Activated naive CD8-positive, alpha-beta T cell treated with anti-CD3 and anti-CD28 coated beads, Interleukin-2, amount 50 U/mL, for 24 hours (primary cell): ENCODE data around the gene FGF7.

Source experiments
- ATAC-seq: fragments of 150-1000 bp; cut with Tn5 transposase; one replicate; pipeline ENCODE4 v1.10.0; 2021
- DNase-seq: peaks from one replicate; pipeline ENCODE4 v3.0.0; 2021
- H3K27ac Mint-ChIP-seq: one replicate; pipeline ENCODE4 v1.8.0; 2021; ENCODE audit warnings: mild to moderate bottlenecking, mixed read lengths
- H3K27me3 Mint-ChIP-seq: one replicate; pipeline ENCODE4 v1.8.0; 2021; ENCODE audit warnings: mixed read lengths
- H3K36me3 Mint-ChIP-seq: one replicate; pipeline ENCODE4 v1.8.0; 2021; ENCODE audit warnings: low read depth, mixed read lengths
- H3K4me1 Mint-ChIP-seq: one replicate; pipeline ENCODE4 v1.8.0; 2021; ENCODE audit warnings: mixed read lengths
- H3K4me3 Mint-ChIP-seq: one replicate; pipeline ENCODE4 v1.8.0; 2021; ENCODE audit warnings: mild to moderate bottlenecking, moderate library complexity, mixed read lengths
- H3K9me3 Mint-ChIP-seq: one replicate; pipeline ENCODE4 v1.8.0; 2021; ENCODE audit warnings: mixed read lengths

The FGF7 gene

GRCh38 chr15:49423901-49424550, 984 bp downstream of the FGF7 start:
- Mint-ChIP-seq H3K4me1 (peaks cover 4% of the 10 kb centered on the region), H3K27ac (no peak overlapping the region), H3K27me3 (no peaks in the 10 kb centered on the region), H3K9me3 (no peaks in the 10 kb centered on the region), H3K4me3 (no peak overlapping the region), H3K36me3 (no peaks in the 10 kb centered on the region)
- DNase-seq (no peak), ATAC-seq (no peak)

GRCh38 chr15:49424954-49425353, 1.9 kb downstream of the FGF7 start:
- Mint-ChIP-seq H3K36me3 (no peaks in the 10 kb centered on the region), H3K4me1 (peaks cover 4% of the 10 kb centered on the region), H3K27ac (no peak overlapping the region), H3K4me3 (no peak overlapping the region), H3K9me3 (no peaks in the 10 kb centered on the region), H3K27me3 (no peaks in the 10 kb centered on the region)
- ATAC-seq (no peak), DNase-seq (no peak)

DNA sequence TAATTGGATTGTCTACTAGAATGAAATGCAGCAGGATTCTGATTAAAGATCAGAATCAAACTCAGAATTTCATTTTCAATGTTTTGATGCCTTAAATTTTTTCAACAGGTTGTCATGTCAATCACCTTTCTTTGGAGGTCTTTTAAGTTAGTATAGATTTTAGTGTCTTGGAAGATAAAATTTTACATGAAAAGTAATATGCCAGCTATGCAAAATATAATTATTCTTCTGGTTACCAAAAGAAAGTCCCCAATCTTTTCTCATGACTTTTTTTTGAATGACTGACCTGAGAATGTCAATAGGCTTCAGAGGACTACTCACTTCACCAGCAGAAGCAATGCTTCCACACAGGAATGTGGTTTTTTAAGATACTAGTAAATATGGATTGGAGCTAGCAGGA, 4.3 kb downstream of the FGF7 start:
- H3K27me3 Mint-ChIP-seq: no peaks in the 10 kb centered on the region
- no peaks in the 10 kb centered on the region for H3K36me3 Mint-ChIP-seq
- no peak overlapping the region for H3K4me3 Mint-ChIP-seq
- DNase-seq (no peak), ATAC-seq (no peak)
- H3K27ac Mint-ChIP-seq: no peak overlapping the region
- no peaks in the 10 kb centered on the region for H3K4me1 Mint-ChIP-seq
- no peaks in the 10 kb centered on the region for H3K9me3 Mint-ChIP-seq

DNA sequence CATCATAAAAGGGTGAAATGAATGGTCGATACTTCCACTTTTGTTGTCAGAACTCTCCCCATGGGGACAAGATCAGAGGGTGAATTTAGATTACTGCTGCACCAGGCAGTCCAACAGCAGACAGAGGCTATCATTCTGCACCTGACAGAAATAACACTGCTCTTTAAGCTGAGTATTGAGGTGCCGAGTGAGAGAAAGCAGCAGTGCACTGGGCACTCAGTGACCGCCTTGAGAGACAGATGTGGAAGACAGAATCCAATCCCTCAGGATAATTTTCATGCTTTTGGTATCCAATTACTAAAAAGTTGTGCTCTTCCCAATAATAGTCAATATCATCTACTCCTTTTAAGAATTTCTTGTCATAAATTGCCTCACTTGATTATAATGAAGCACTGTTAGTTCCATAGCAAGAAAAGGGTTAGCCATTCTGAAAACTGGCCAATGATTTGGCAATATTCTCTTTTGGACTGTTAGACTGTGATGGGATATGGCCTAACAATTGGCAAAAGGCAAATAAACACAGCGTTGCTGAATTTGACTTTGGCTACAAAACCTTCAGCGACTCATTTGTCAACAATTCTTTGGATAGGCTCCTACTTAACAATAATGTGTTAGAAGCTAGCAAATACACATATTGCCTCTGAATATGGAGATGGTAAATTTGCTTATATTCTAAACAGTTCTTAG, 5.5 kb downstream of the FGF7 start:
- no peak for DNase-seq
- no peaks in the 10 kb centered on the region for H3K27me3 Mint-ChIP-seq
- no peak overlapping the region for H3K4me3 Mint-ChIP-seq
- no peaks in the 10 kb centered on the region for H3K36me3 Mint-ChIP-seq
- ATAC-seq: no peak
- no peaks in the 10 kb centered on the region for H3K4me1 Mint-ChIP-seq
- H3K9me3 Mint-ChIP-seq: no peaks in the 10 kb centered on the region
- no peak overlapping the region for H3K27ac Mint-ChIP-seq

DNA sequence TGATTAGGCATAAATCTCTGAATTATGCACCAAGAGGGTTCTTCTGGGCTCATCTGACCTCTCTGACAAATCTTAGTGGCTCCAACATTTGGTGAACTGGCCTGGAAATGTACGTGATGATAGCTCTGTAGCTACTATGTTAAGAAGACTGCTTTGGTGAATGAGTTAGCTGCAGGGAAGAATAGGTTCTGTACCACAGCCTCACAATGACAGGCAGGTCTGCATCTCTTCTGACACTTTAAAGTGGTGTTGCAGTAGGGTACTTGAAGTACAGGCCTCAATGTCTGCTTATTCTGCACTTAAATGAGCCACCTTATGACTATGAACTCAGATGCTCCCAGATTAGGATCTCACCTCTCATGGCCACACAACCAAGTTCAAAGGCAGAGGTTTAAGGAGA, 7.0 kb downstream of the FGF7 start:
- H3K27ac Mint-ChIP-seq: no peak overlapping the region
- H3K4me3 Mint-ChIP-seq: no peak overlapping the region
- no peaks in the 10 kb centered on the region for H3K27me3 Mint-ChIP-seq
- H3K9me3 Mint-ChIP-seq: no peaks in the 10 kb centered on the region
- no peak for ATAC-seq
- H3K4me1 Mint-ChIP-seq: no peaks in the 10 kb centered on the region
- no peaks in the 10 kb centered on the region for H3K36me3 Mint-ChIP-seq
- no peak for DNase-seq

GRCh38 chr15:49435174-49435573, 12.1 kb downstream of the FGF7 start:
- Mint-ChIP-seq H3K4me3 (no peak overlapping the region), H3K4me1 (no peaks in the 10 kb centered on the region), H3K27ac (no peak overlapping the region), H3K27me3 (no peaks in the 10 kb centered on the region), H3K9me3 (no peaks in the 10 kb centered on the region), H3K36me3 (no peaks in the 10 kb centered on the region)
- ATAC-seq (no peak), DNase-seq (no peak)

DNA sequence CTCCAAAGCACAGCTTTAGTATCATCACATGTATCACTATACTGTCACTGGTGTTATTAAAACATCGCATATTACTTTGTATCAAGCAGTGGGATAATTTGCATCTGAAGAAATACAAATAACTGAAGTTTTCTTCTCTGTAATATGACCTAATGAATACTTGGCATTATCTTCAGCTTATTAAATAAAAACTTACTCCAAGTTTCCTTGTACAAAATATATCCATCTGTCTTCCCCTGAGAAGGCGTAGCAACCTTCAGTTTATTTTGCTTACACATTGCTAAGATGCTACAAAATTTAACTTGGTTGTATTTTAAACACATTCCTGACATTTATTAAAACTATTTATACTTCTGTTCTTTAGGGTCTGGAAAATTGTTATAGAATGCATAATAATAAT, 13.7 kb downstream of the FGF7 start:
- H3K4me3 Mint-ChIP-seq: no peak overlapping the region
- no peaks in the 10 kb centered on the region for H3K9me3 Mint-ChIP-seq
- no peaks in the 10 kb centered on the region for H3K27me3 Mint-ChIP-seq
- no peaks in the 10 kb centered on the region for H3K4me1 Mint-ChIP-seq
- H3K27ac Mint-ChIP-seq: no peak overlapping the region
- H3K36me3 Mint-ChIP-seq: no peaks in the 10 kb centered on the region
- ATAC-seq (no peak), DNase-seq (no peak)

- Mint-ChIP-seq H3K27ac (no peak overlapping the region), H3K27me3 (no peaks in the 10 kb centered on the region), H3K9me3 (no peaks in the 10 kb centered on the region), H3K4me1 (no peaks in the 10 kb centered on the region), H3K36me3 (no peaks in the 10 kb centered on the region), H3K4me3 (no peak overlapping the region)
- ATAC-seq: no peak
- DNase-seq: no peak
Observed at GRCh38 chr15:49438962-49439631, 16.1 kb downstream of the FGF7 start.

DNA sequence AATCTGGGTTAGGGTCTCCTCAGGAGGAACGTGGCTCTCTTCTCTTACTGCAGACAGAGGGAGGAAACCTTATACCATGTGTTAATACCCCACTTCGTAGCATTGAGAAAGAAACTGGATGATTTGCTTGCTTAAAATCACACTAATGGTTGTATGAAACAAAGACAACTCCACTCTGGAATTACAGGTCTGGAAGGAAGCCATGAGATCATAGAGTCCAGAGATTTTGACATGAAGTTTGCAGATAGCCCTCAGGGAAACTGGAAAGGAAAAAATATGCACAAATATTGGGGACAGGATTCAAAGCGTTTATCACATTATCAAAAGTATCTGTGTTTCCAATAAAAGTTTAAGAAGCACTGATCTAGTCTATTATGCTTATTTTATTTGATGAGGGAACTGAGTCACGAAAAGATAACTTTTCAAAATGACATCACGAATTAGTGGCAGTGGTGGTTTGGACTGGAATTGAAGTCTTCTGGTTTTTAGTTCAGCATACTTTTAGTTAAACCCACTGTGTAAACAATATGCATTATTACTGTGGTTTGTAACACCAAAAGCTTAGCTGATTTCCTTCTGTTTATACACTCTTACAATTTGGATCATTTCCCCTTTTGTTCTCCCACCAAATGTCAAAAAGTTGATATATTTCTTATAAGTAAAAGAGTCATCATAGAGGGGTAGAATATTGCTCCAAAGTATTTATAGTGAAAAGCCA, 16.8 kb downstream of the FGF7 start:
- H3K27me3 Mint-ChIP-seq: no peaks in the 10 kb centered on the region
- no peak overlapping the region for H3K27ac Mint-ChIP-seq
- H3K36me3 Mint-ChIP-seq: no peaks in the 10 kb centered on the region
- ATAC-seq (no peak), DNase-seq (no peak)
- no peaks in the 10 kb centered on the region for H3K9me3 Mint-ChIP-seq
- no peaks in the 10 kb centered on the region for H3K4me1 Mint-ChIP-seq
- no peak overlapping the region for H3K4me3 Mint-ChIP-seq

GRCh38 chr15:49441356-49441755, 18.3 kb downstream of the FGF7 start:
- no peak for ATAC-seq
- Mint-ChIP-seq H3K27ac (no peak overlapping the region), H3K4me3 (no peak overlapping the region), H3K4me1 (no peaks in the 10 kb centered on the region), H3K27me3 (no peaks in the 10 kb centered on the region), H3K9me3 (no peaks in the 10 kb centered on the region), H3K36me3 (no peaks in the 10 kb centered on the region)
- DNase-seq: no peak

- H3K4me1 Mint-ChIP-seq: no peaks in the 10 kb centered on the region
- no peak overlapping the region for H3K4me3 Mint-ChIP-seq
- no peak for ATAC-seq
- no peak for DNase-seq
- no peaks in the 10 kb centered on the region for H3K27me3 Mint-ChIP-seq
- no peaks in the 10 kb centered on the region for H3K9me3 Mint-ChIP-seq
- no peaks in the 10 kb centered on the region for H3K36me3 Mint-ChIP-seq
- H3K27ac Mint-ChIP-seq: no peak overlapping the region
Observed at GRCh38 chr15:49441816-49442215, 18.8 kb downstream of the FGF7 start.

GRCh38 chr15:49452595-49452994, 29.6 kb downstream of the FGF7 start:
- ATAC-seq (no peak), DNase-seq (no peak)
- no peak overlapping the region for H3K4me3 Mint-ChIP-seq
- peaks cover 6% of the 10 kb centered on the region for H3K27me3 Mint-ChIP-seq
- H3K9me3 Mint-ChIP-seq: no peaks in the 10 kb centered on the region
- no peaks in the 10 kb centered on the region for H3K4me1 Mint-ChIP-seq
- H3K36me3 Mint-ChIP-seq: no peaks in the 10 kb centered on the region
- H3K27ac Mint-ChIP-seq: no peak overlapping the region

GRCh38 chr15:49456166-49456565, 33.1 kb downstream of the FGF7 start:
- Mint-ChIP-seq H3K36me3 (no peaks in the 10 kb centered on the region), H3K27ac (no peak overlapping the region), H3K27me3 (peaks cover 5% of the 10 kb centered on the region), H3K4me3 (no peak overlapping the region), H3K9me3 (no peaks in the 10 kb centered on the region), H3K4me1 (no peaks in the 10 kb centered on the region)
- DNase-seq: no peak
- ATAC-seq: no peak

GRCh38 chr15:49458145-49458544, 35.1 kb downstream of the FGF7 start:
- H3K4me3 Mint-ChIP-seq: no peak overlapping the region
- no peak for ATAC-seq
- no peaks in the 10 kb centered on the region for H3K9me3 Mint-ChIP-seq
- no peak overlapping the region for H3K27ac Mint-ChIP-seq
- no peaks in the 10 kb centered on the region for H3K36me3 Mint-ChIP-seq
- no peak for DNase-seq
- H3K27me3 Mint-ChIP-seq: peaks cover 5% of the 10 kb centered on the region
- no peaks in the 10 kb centered on the region for H3K4me1 Mint-ChIP-seq

- Mint-ChIP-seq H3K4me1 (no peaks in the 10 kb centered on the region), H3K9me3 (no peaks in the 10 kb centered on the region), H3K4me3 (no peak overlapping the region), H3K36me3 (no peaks in the 10 kb centered on the region), H3K27ac (no peak overlapping the region), H3K27me3 (peaks cover 3% of the 10 kb centered on the region)
- ATAC-seq (no peak), DNase-seq (no peak)
Observed at GRCh38 chr15:49460411-49460941, 37.4 kb downstream of the FGF7 start.
